Hepatocyte (in vitro differentiated cells): ENCODE data around the gene ZNF33A.
"Not testable (repeated sequence)": the region's sequence is repeated elsewhere in the genome, so short reads cannot be mapped to it uniquely, and the experiment has no call there.

Experiments
- CTCF ChIP-seq: fragments of 200-600 bp; sonication (generic); IDR thresholded peaks from 2 replicates; pipeline ENCODE4 v1.5.1; 2016; ENCODE audit warnings: antibody characterized with exemption, mild to moderate bottlenecking; ENCODE audit not compliant: poor library complexity
- EZH2 ChIP-seq: fragments of 200-600 bp; sonication (generic); IDR thresholded peaks from 2 replicates; pipeline ENCODE4 v1.6.1; 2016; ENCODE audit warnings: antibody characterized with exemption, mild to moderate bottlenecking, borderline replicate concordance
- EZH2phosphoT487 ChIP-seq: fragments of 200-600 bp; sonication (generic); IDR thresholded peaks from one replicate; pipeline ENCODE4 v1.6.1; 2018; ENCODE audit warnings: antibody characterized with exemption, mild to moderate bottlenecking, low read depth, moderate library complexity; ENCODE audit not compliant: unreplicated experiment, severe bottlenecking

GRCh38 chr10:38019124-38019523, 8.6 kb downstream of the ZNF33A start:
- not testable (repeated sequence) for TF ChIP-seq EZH2, CTCF, EZH2phosphoT487
